IMR-90 (cell line): ENCODE measurements around the gene RPN2. TPM values are rescaled to one million over a fixed set of nuclear protein-coding genes. Genes with fewer than 3 reads are reported as not detected.

ENCODE experiments used
- ATAC-seq: fragments of 200-7000 bp; cut with Tn5 transposase; 2 replicates; pipeline ENCODE4 v1.9.1; 2020; ENCODE audit warnings: low read depth, mild to moderate bottlenecking, moderate library complexity
- BruUV-seq: library from RNA; stranded (reverse); fragments of 400-500 nt; replicated peaks from 2 replicates; lab custom pipeline; 2021; lab: Mats Ljungman, UMichigan
- CTCF ChIA-PET: fragments of 300-600 bp; formaldehyde crosslinking; extraction: SDS; loops from one replicate; lab custom pipeline; 2021; ENCODE audit warnings: antibody characterized with exemption; lab: Yijun Ruan, JAX
- POLR2A ChIA-PET: fragments of 300-600 bp; sonication (Branson Sonifier 250); formaldehyde crosslinking; loops from one replicate; lab custom pipeline; 2022; ENCODE audit warnings: antibody characterized with exemption; ENCODE audit not compliant: unreplicated experiment; lab: Charles Lee
- DNase-seq: peaks from one replicate; pipeline ENCODE4 v3.0.0; 2013
- H2AFZ ChIP-seq: replicated peaks from 2 replicates; pipeline ENCODE3; 2013; ENCODE audit warnings: low read length, mild to moderate bottlenecking; ENCODE audit not compliant: poor library complexity
- H2AK5ac ChIP-seq: 2 replicates; pipeline ENCODE4 v1.6.1; 2013; ENCODE audit warnings: low read depth, low read length, inconsistent platforms
- H2AK9ac ChIP-seq: replicated peaks from 2 replicates; pipeline ENCODE3; 2013; ENCODE audit warnings: mild to moderate bottlenecking, low read depth, low read length, moderate library complexity; ENCODE audit not compliant: poor library complexity
- H2BK120ac ChIP-seq: 2 replicates; pipeline ENCODE4 v1.6.1; 2013; ENCODE audit warnings: low read depth, low read length, inconsistent platforms
- H2BK15ac ChIP-seq: 3 replicates; pipeline ENCODE4 v1.6.1; 2013; ENCODE audit warnings: low read depth, low read length, inconsistent platforms
- H2BK20ac ChIP-seq: 2 replicates; pipeline ENCODE4 v1.6.1; 2013; ENCODE audit warnings: low read depth, mild to moderate bottlenecking, inconsistent platforms, low read length, moderate library complexity
- H2BK5ac ChIP-seq: 2 replicates; pipeline ENCODE4 v1.6.1; 2013; ENCODE audit warnings: mild to moderate bottlenecking, low read depth, low read length, inconsistent platforms; ENCODE audit not compliant: poor library complexity, severe bottlenecking
- H3K14ac ChIP-seq: replicated peaks from 2 replicates; pipeline ENCODE4 v1.6.1; 2013; ENCODE audit warnings: low read depth, low read length, inconsistent platforms
- H3K18ac ChIP-seq: 2 replicates; pipeline ENCODE4 v1.6.1; 2013; ENCODE audit warnings: low read depth, low read length, control low read depth
- H3K23ac ChIP-seq: 2 replicates; pipeline ENCODE4 v1.6.1; 2013; ENCODE audit warnings: low read depth, low read length, inconsistent platforms
- H3K27ac ChIP-seq: 2 replicates; pipeline ENCODE4 v1.5.1; 2013; ENCODE audit warnings: mild to moderate bottlenecking, control low read depth, low read length; ENCODE audit not compliant: insufficient read depth
- H3K27me3 ChIP-seq: 2 replicates; pipeline ENCODE4 v1.6.1; 2013; ENCODE audit warnings: low read length; ENCODE audit not compliant: control insufficient read depth, insufficient read depth
- H3K36me3 ChIP-seq: 2 replicates; pipeline ENCODE4 v1.6.1; 2013; ENCODE audit warnings: low read length, mixed read lengths; ENCODE audit not compliant: control insufficient read depth, insufficient read depth
- H3K4ac ChIP-seq: 2 replicates; pipeline ENCODE4 v1.6.1; 2013; ENCODE audit warnings: low read depth, low read length, inconsistent platforms
- H3K4me1 ChIP-seq: 2 replicates; pipeline ENCODE4 v1.6.1; 2013; ENCODE audit warnings: low read length, mixed read lengths; ENCODE audit not compliant: control insufficient read depth, insufficient read depth
- H3K4me2 ChIP-seq: 2 replicates; pipeline ENCODE4 v1.6.1; 2013; ENCODE audit warnings: low read depth, mild to moderate bottlenecking, control low read depth, low read length, moderate library complexity
- H3K4me3 ChIP-seq: 2 replicates; pipeline ENCODE4 v1.5.1; 2013; ENCODE audit warnings: low read depth, mild to moderate bottlenecking, control low read depth, low read length, moderate library complexity; ENCODE audit not compliant: insufficient read depth
- H3K56ac ChIP-seq: 2 replicates; pipeline ENCODE4 v1.6.1; 2013; ENCODE audit warnings: low read length, inconsistent platforms; ENCODE audit not compliant: insufficient read depth; ENCODE audit errors: extremely low read depth
- H3K79me1 ChIP-seq, 2 experiments: 2 replicates each; pipeline ENCODE4 v1.6.1; 2013; ENCODE audit warnings: low read length in 2 of 2, inconsistent platforms in 1 of 2, low read depth in 1 of 2
- H3K9ac ChIP-seq: 2 replicates; pipeline ENCODE4 v1.6.1; 2013; ENCODE audit warnings: low read depth, low read length, control low read depth
- H3K9me1 ChIP-seq: 2 replicates; pipeline ENCODE4 v1.6.1; 2013; ENCODE audit warnings: low read length, inconsistent platforms; ENCODE audit not compliant: insufficient read depth
- H3K9me3 ChIP-seq: 2 replicates; pipeline ENCODE4 v1.6.1; 2013; ENCODE audit warnings: low read length; ENCODE audit not compliant: control insufficient read depth, insufficient read depth
- H4K20me1 ChIP-seq: 2 replicates; pipeline ENCODE4 v1.6.1; 2013; ENCODE audit warnings: low read length, inconsistent platforms; ENCODE audit not compliant: insufficient read depth
- H4K5ac ChIP-seq: 2 replicates; pipeline ENCODE4 v1.6.1; 2013; ENCODE audit warnings: mild to moderate bottlenecking, low read depth, low read length, control low read depth
- H4K8ac ChIP-seq, 2 experiments: 2 replicates each; pipeline ENCODE4 v1.6.1; 2013; ENCODE audit warnings: low read depth in 2 of 2, low read length in 2 of 2, control low read depth in 1 of 2, inconsistent platforms in 1 of 2
- H4K91ac ChIP-seq: 2 replicates; pipeline ENCODE4 v1.6.1; 2013; ENCODE audit warnings: low read depth, low read length, inconsistent platforms; ENCODE audit not compliant: insufficient read depth
- CEBPB ChIP-seq: IDR thresholded peaks from 2 replicates; pipeline ENCODE4 v1.6.1; 2012; ENCODE audit warnings: low read depth, low read length, improper control_type of control experiment
- ELK1 ChIP-seq: fragments of 150-350 bp; IDR thresholded peaks from 2 replicates; pipeline ENCODE4 v1.6.1; 2016; ENCODE audit warnings: low read depth, mild to moderate bottlenecking, low read length, moderate library complexity, borderline replicate concordance
- FOS ChIP-seq: fragments of 150-350 bp; IDR thresholded peaks from 2 replicates; pipeline ENCODE4 v1.6.1; 2016; ENCODE audit warnings: low read depth, low read length
- MAZ ChIP-seq: IDR thresholded peaks from 2 replicates; pipeline ENCODE4 v1.6.1; 2012; ENCODE audit warnings: low read depth, mild to moderate bottlenecking, low read length, improper control_type of control experiment, moderate library complexity, borderline replicate concordance
- MXI1 ChIP-seq: IDR thresholded peaks from 2 replicates; pipeline ENCODE4 v1.6.1; 2012; ENCODE audit warnings: low read depth, mild to moderate bottlenecking, low read length, moderate library complexity, borderline replicate concordance
- NFE2L2 ChIP-seq: fragments of 150-350 bp; IDR thresholded peaks from 2 replicates; pipeline ENCODE4 v1.6.1; 2016; ENCODE audit warnings: low read depth, mild to moderate bottlenecking, low read length
- POLR2A ChIP-seq: IDR thresholded peaks from 2 replicates; pipeline ENCODE4 v1.6.1; 2012; ENCODE audit warnings: mild to moderate bottlenecking, low read depth, low read length
- RAD21 ChIP-seq: IDR thresholded peaks from 2 replicates; pipeline ENCODE4 v1.6.1; 2012; ENCODE audit warnings: low read length, improper control_type of control experiment
- RCOR1 ChIP-seq: IDR thresholded peaks from 2 replicates; pipeline ENCODE4 v1.6.1; 2012; ENCODE audit warnings: mild to moderate bottlenecking, low read length, improper control_type of control experiment; ENCODE audit not compliant: insufficient replicate concordance
- WGBS, 2 experiments: methylation state at CpG; one replicate each; pipeline versions ENCODE4 v1.1.5 to v1.1.7; 2013; ENCODE audit warnings: missing lambda C conversion rate in 2 of 2; ENCODE audit not compliant: insufficient read length in 1 of 2; ENCODE audit errors: extremely low coverage in 2 of 2; 5-methylcytosine and 5-hydroxymethylcytosine counted together
- dilution Hi-C: fragments of 300-500 bp; cut with HindIII; formaldehyde crosslinking; loops from one replicate; pipeline ENCODE4 v1.14.3; 2018; ENCODE audit warnings: low sequenced_read_pairs; ENCODE audit not compliant: unreplicated experiment
- in situ Hi-C: fragments of 300-500 bp; cut with MboI; formaldehyde crosslinking; loops from 3 replicates; pipeline ENCODE4 v1.14.3; 2019; ENCODE audit warnings: low sequenced_read_pairs, inconsistent platforms, mixed read lengths
- intact Hi-C: fragments of 100-400 bp; cut with micrococcal nuclease; formaldehyde crosslinking; loops from 2 replicates; pipeline ENCODE4 v1.10.0; 2022
- polyA plus RNA-seq, 3 experiments: library from polyadenylated mRNA; depleted of rRNA; stranded (reverse); fragments of >200 nt; gene quantifications; 2 replicates each; pipeline ENCODE4 v1.2.3, GENCODE V29; 2012; ENCODE audit warnings: low replicate concordance in 1 of 3
- total RNA-seq: library from RNA; depleted of rRNA; stranded (reverse); fragments of >200 nt; gene quantifications from 2 replicates; pipeline ENCODE4 v1.2.3, GENCODE V29; 2012

The RPN2 gene
- total and polyA plus RNA-seq, 2 of the 4 experiments (the other 2 are of a cell fraction): 305 to 481 TPM

DNA sequence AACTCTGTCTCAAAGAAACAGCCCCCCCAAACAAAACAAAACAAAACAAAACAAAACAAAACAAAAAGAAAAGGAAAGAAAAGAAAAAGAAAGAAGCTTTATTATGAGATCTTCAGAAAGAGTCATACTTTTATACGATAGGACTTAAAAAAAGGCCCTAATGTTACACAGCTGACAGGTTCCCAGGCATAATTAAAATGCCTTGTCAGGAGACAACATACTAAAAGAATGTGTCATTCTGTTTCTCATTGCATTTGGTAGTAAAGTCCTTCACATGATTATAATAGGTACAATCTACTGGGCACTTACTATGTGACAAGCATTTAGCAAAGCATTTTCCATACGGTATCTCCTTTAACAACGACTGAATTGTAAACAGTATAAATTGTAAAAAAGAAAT lies 36.4 kb upstream of the RPN2 start:
- no peak overlapping the region for H4K5ac ChIP-seq
- no peak overlapping the region for H3K27ac ChIP-seq
- peak; percentile 6 for DNase-seq
- no peak overlapping the region for H3K18ac ChIP-seq
- H3K27me3 ChIP-seq: no peaks in the 10 kb centered on the region
- H2AFZ ChIP-seq: no peak overlapping the region
- TF ChIP-seq CEBPB (no peak), NFE2L2 (no peak), MXI1 (no peak), MAZ (no peak), RCOR1 (no peak), POLR2A (no peak), RAD21 (no peak), ELK1 (no peak), FOS (no peak)
- no peaks in the 10 kb centered on the region for H3K9me3 ChIP-seq
- in situ Hi-C loops (no loop called here), intact Hi-C loops (no loop called here), dilution Hi-C loops (no loop called here)
- no peak overlapping the region for H3K14ac ChIP-seq
- H3K4me1 ChIP-seq: no peaks in the 10 kb centered on the region
- H3K9ac ChIP-seq: no peak overlapping the region
- ChIA-PET CTCF (no interaction called here), POLR2A (no interaction called here)
- no peaks in the 10 kb centered on the region for H3K36me3 ChIP-seq
- BruUV-seq: no TSS peak
- no CpG with 5 or more reads among the region's 3 CpGs for whole genome bisulfite sequencing, 2 experiments
- ATAC-seq: peak; percentile 14; the same call in 1 of the 2 replicates
- no peak overlapping the region for H3K4me2 ChIP-seq
- H2BK5ac ChIP-seq: no peak overlapping the region
- H2BK120ac ChIP-seq: no peak overlapping the region
- no peaks in the 10 kb centered on the region for H4K20me1 ChIP-seq
- no peak overlapping the region for H4K91ac ChIP-seq
- no peak overlapping the region for H3K56ac ChIP-seq
- H2AK9ac ChIP-seq: no peak overlapping the region
- no peak overlapping the region for H2BK20ac ChIP-seq
- H3K9me1 ChIP-seq: no peaks in the 10 kb centered on the region
- H3K79me1 ChIP-seq: no peaks in the 10 kb centered on the region
- H3K4me3 ChIP-seq: no peak overlapping the region
- H3K4ac ChIP-seq: no peak overlapping the region
- H4K8ac ChIP-seq: no peak overlapping the region
- no peak overlapping the region for H3K23ac ChIP-seq
- H2AK5ac ChIP-seq: no peak overlapping the region
- no peak overlapping the region for H2BK15ac ChIP-seq
